Kidney (tissue), 14 donors: Measurements from ENCODE around the gene SNUPN. TPM values are rescaled to one million over a fixed set of nuclear protein-coding genes. Genes with fewer than 3 reads are reported as not detected.

Source experiments
- DNase-seq, 5 donors: peaks; one replicate each; pipeline ENCODE4 v3.0.0-alpha.2; 2013 to 2020
- FAIRE-seq: peaks from 2 replicates; lab custom pipeline; 2012; peaks lifted over from hg19 to GRCh38; lab: Jason Lieb, UNC
- H3K27ac ChIP-seq, 2 donors: one replicate each; pipeline ENCODE4 v1.7.0; 2013; ENCODE audit warnings: low read depth in 2 of 2, low read length in 2 of 2, inconsistent platforms in 1 of 2
- H3K27me3 ChIP-seq: one replicate; pipeline ENCODE4 v1.7.1; 2013; ENCODE audit warnings: low read length, inconsistent platforms; ENCODE audit not compliant: control insufficient read depth, insufficient read depth
- H3K36me3 ChIP-seq, 3 donors: one replicate each; pipeline versions ENCODE4 v1.7.0 to v1.7.1; 2013; ENCODE audit warnings: low read length in 3 of 3, control low read depth in 1 of 3, inconsistent platforms in 1 of 3; ENCODE audit not compliant: insufficient read depth in 3 of 3, control insufficient read depth in 2 of 3
- H3K4me1 ChIP-seq, 3 donors: one replicate each; pipeline versions ENCODE4 v1.7.0 to v1.7.1; 2013; ENCODE audit warnings: low read length in 3 of 3, inconsistent platforms in 1 of 3, low read depth in 1 of 3; ENCODE audit not compliant: control insufficient read depth in 2 of 3, insufficient read depth in 2 of 3
- H3K4me3 ChIP-seq, 3 donors: one replicate each; pipeline versions ENCODE4 v1.7.0 to v1.8.1; 2013; ENCODE audit warnings: low read length in 3 of 3, control low read depth in 1 of 3, inconsistent platforms in 1 of 3
- H3K9ac ChIP-seq, 3 donors: one replicate each; pipeline versions ENCODE4 v1.7.0 to v1.7.1; 2013; ENCODE audit warnings: low read length in 3 of 3, control low read depth in 1 of 3, inconsistent platforms in 1 of 3
- H3K9me3 ChIP-seq, 3 donors: one replicate each; pipeline versions ENCODE4 v1.7.0 to v1.7.1; 2013; ENCODE audit warnings: low read length in 3 of 3, control low read depth in 1 of 3, inconsistent platforms in 1 of 3; ENCODE audit not compliant: control insufficient read depth in 2 of 3, insufficient read depth in 1 of 3
- CTCF ChIP-seq: IDR thresholded peaks from 3 replicates; pipeline ENCODE4 v1.5.1; 2012; ENCODE audit warnings: mild to moderate bottlenecking, moderate library complexity, borderline replicate concordance; ENCODE audit not compliant: insufficient read depth; ENCODE audit errors: extremely low read depth
- intact Hi-C: fragments of 100-400 bp; cut with DNase I; formaldehyde crosslinking; loops from one replicate; pipeline ENCODE4 v1.11.1; 2022
- polyA plus RNA-seq: library from polyadenylated mRNA; stranded (reverse); fragments of 350-450 nt; fragmentation: Illumina TruSeq; extraction: RNeasy Lipid Tissue Mini Kit (QIAGEN cat#74804); gene quantifications from one replicate; pipeline ENCODE4 v1.2.3, GENCODE V29; 2014; ENCODE audit warnings: low read depth, low replicate concordance; ENCODE audit not compliant: insufficient read depth
- total RNA-seq: library from RNA; stranded (reverse); fragmentation: NEBNext Ultra II Directional; extraction: Animal tissue kit (Norgen Biotek cat#: 25700); gene quantifications from one replicate; pipeline ENCODE4 v1.2.1, GENCODE V29; 2021
- donor health status: control.
- donor health status: control.
- donor health status: control.
- donor health status: control.
- donor health status: control.
- donor health status: DM: yes; HTN: yes; CAD: no.
- donor health status: Normal renal cell carcinoma (clear cell type).

SNUPN gene
- total and polyA plus RNA-seq, 2 donors from 2014 or later: 24.1 to 37.4 TPM

- no peaks in the 10 kb centered on the region for H3K9me3 ChIP-seq
- no peak for TF ChIP-seq CTCF
- FAIRE-seq: no peak
- H3K9ac ChIP-seq: no peak overlapping the region
- H3K4me3 ChIP-seq: no peak overlapping the region
- intact Hi-C loops: no loop called here
- peaks cover 0 to 6% (median 2%) of the 10 kb centered on the region in 3 donors for H3K36me3 ChIP-seq
- peak in 2 of 5 donors; percentile 21 to 37 for DNase-seq
- peaks cover 0 to 45% (median 38%) of the 10 kb centered on the region in 3 donors for H3K4me1 ChIP-seq
- no peaks in the 10 kb centered on the region for H3K27me3 ChIP-seq
- H3K27ac ChIP-seq: no peak overlapping the region
Observed at GRCh38 chr15:75653347-75653913, 27.9 kb upstream of the SNUPN start.

GRCh38 chr15:75651810-75652543 is 26.5 kb upstream of the SNUPN start:
- peaks cover 0 to 45% (median 38%) of the 10 kb centered on the region in 3 donors for H3K4me1 ChIP-seq
- no peaks in the 10 kb centered on the region for H3K9me3 ChIP-seq
- no peak overlapping the region for H3K27ac ChIP-seq
- intact Hi-C loops: no loop called here
- FAIRE-seq: no peak
- no peaks in the 10 kb centered on the region for H3K27me3 ChIP-seq
- H3K9ac ChIP-seq: peak overlapping the region in 1 of 3 donors; percentile 15
- peaks cover 0 to 6% (median 0%) of the 10 kb centered on the region in 3 donors for H3K36me3 ChIP-seq
- peak overlapping the region in 1 of 3 donors; percentile 96 for H3K4me3 ChIP-seq
- no peak for TF ChIP-seq CTCF
- no peak for DNase-seq

- intact Hi-C loops: no loop called here
- FAIRE-seq (no peak), DNase-seq (peak in 2 of 5 donors; percentile 40 to 87)
- no peaks in the 10 kb centered on the region for H3K27me3 ChIP-seq
- peaks cover 0 to 6% (median 0%) of the 10 kb centered on the region in 3 donors for H3K36me3 ChIP-seq
- H3K27ac ChIP-seq: no peak overlapping the region
- peak overlapping the region in 2 of 3 donors; percentile 30 to 96 for H3K4me3 ChIP-seq
- TF ChIP-seq CTCF: no peak
- H3K9me3 ChIP-seq: no peaks in the 10 kb centered on the region
- H3K9ac ChIP-seq: peak overlapping the region in 2 of 3 donors; percentile 15 to 38
- H3K4me1 ChIP-seq: peaks cover 0 to 53% (median 38%) of the 10 kb centered on the region in 3 donors
Observed at GRCh38 chr15:75650908-75651809, 25.6 kb upstream of the SNUPN start.
